Stromal cell of bone marrow (primary cell): ENCODE results near the gene C2orf66.

Experiments used
- DNase-seq: peaks from one replicate; pipeline ENCODE4 v3.0.0-alpha.2; 2012; ENCODE audit warnings: low read depth

The C2orf66 gene

DNA sequence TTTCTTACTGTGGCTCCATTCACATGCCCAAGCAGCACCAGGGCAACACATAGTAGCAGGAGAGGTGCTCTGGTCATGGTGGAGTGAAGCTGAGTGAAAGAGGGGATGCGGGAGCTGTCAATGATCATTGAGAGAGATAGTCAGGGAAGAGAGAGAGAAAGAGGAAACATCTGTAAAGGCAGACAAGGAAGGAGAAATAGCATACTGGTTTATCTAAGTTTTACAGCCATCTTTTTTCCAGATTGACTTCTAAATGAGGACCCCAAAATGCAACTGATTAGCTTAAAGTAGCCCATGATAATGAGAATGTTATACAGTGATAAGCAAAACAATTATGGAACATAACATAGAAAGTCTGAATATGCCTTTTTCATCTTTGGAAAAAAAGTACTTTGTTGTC, at the start of gene C2orf66:
TSS of gene C2orf66 (minus strand) at position 96 of the 400 bp plus-strand sequence. CDS start at position 77, 19 bp downstream.
- no peak for DNase-seq

DNA sequence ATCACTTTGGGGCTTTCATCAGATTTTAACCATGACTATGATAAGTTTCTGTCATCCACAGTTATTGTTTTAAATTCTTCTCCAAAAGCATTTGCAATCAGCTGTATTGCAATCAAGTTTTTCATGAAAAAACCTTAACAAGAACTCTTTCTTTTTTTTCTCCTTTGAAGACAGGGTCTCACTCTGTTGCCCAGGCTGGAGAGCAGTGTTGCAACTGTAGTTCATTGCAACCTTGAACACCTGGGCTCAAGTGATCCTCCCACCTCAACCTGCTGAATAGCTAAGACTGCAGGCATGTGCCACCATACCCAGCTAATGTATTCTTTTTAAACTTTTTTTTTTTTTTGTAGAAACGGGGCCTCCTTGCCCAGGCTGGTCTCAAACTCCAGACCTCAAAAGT, 45.5 kb upstream of the C2orf66 start:
- DNase-seq: no peak

DNA sequence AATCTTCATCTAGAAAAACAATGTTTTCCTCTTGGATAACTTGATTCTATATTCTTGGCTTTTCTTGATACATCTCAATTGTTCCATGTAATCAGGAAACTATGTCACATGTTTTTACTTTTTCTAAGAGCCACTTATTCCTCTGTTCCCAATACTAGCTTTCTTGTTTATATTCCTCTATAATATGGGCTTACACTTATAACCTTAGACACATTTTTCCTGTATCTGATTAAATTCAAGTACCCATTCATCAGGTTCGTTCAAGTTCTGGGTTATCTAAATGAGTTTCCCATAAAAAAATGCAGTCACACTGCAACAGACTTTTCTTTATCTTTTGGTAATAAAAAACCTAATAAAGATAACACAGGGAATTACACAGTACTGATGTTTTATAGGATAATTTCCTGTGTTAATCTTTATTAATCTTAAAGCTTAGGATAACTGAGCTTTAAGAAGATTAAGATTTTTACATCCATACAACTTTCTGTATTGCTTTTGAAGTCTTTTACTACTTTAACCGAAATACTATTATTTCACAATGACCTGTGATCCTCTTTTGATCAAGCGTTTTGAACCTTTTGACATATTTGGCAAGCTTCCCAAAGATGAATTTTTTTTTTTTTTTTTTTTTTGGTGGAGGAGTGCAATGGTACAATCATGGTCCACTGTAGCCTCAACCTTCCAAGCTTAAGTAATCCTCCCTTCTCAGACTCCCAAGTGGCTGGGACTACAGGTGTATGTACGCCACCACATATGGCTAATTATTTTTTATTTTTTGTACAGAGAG, 44.3 kb upstream of the C2orf66 start:
- DNase-seq: no peak

DNA sequence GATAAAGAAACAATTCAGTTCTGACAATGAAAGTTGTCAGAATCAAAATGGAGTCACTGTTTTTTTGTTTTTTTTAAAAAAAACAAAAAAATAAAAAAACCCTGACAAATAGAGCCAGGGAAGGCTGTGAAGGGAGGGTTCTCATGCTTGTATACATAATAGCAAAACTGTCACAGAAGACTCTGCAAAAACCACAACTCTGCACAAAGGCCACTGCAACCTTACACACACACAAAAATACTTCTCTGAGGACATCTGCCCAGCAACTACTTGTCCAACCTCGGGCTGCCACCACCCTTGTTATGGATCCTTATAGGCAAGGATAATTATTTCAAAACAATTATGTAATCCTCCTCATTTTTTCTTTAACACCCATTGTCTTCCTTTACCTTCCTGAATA, 41.9 kb upstream of the C2orf66 start:
- no peak for DNase-seq

DNA sequence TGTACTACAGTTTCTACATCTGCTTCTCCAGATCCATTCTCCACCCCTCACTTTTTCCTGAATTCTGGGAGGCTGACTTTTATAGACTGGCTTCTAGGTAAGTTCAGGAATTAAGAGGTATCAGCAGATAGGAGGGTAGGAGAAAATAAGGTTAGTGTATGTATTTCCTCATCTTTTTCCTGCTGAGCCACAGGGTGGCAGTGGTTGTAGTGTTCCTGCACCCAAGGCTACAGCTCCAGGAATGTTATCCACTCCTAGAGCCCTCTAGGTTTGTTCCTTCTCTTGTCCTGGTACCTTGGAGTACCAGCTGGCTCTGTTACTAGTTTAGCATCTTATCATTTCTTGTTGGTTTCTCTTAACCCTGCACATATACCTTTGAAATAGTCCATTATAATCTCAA, 40.7 kb upstream of the C2orf66 start:
- peak; percentile 19 for DNase-seq

DNA sequence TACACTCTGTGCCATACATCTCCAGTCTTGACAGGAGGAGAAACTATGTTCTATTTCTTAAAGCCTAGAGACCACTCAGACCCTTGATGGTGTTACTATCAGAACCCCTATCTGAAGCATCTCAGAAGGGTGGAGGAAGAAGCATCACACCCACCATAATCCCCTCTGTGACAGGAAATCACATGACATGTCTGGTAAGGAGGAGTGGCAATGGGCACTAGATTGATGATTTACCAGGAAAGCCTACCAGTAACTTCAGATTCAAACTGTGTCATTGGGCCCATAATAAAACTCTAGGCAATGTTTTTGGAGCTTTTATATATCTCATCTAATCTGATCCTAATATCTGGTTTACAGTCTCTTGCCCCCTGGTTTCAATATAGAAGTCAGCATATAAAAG, 37.1 kb upstream of the C2orf66 start:
- DNase-seq: no peak

DNA sequence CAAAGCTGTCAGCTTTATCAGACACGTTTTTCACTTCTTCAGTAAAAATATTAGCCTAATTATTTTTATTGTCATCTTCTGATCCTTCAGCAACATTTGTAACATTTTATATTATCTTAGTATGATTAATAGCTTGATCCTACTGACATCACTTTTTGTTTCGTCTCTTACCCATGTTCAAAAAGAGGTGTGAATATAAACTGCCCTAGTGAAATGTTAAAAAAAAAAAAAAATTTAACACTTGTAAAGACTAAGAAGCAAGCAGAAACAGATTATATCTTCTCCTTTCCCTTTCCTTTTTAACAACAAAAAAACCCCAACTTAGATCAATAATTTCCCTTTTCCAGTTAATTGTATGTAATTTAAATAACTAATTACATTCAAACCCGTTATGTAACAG, 36.2 kb upstream of the C2orf66 start:
- no peak for DNase-seq

DNA sequence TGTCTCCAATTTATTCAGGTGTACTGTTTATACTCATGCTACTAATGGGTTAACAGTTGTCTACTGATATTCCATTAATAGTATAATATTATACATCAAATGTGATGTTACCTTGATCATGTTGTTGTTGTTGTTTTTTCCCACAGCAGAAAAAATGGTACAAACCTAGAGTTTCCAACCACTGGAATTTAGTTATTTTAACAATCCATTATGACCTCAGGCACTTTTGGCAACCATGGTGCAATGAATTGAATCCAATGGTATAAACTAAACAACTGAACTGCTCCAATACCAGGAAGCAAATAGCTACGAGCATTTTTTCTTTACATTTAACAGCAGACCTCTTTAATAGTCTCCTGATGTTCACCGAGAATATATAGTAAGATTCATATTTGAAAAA, 31.0 kb upstream of the C2orf66 start:
- DNase-seq: no peak

DNA sequence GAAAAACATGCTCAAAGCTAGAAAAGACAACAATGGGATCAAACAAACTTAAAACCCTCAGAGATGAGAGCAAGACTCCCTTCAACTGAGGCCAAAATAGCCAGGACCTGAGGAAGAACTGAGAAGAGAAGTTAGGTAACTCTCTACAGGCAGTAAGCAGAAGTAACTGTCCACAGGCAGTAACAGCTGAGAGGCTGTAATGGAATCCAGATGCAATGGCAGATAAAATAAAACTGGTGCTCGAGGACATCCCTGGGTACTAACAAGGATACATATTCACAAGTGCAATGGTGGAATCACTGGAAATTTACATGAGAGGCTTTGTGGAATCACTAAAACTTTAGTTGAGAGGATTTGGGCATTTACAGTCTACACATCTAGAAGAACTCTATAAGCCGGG, 30.4 kb upstream of the C2orf66 start:
- DNase-seq: no peak

DNA sequence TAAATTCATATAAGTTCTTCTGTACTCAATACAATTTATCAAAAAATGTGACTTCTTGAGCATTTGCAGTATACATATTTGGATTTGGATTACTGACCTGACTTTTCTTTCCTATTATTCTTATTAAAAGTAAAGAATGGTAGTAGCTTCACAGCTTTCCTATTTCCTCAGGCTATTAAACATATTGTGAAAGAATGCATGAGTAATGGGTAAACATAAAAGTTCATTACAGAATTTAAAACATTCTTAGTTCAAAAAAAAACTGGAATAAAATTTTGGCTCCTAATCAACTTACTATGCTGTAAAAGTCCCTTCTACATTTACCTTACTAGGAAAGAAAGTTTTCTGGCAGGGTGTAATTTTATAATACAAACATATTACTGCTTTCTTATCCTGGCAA, 27.3 kb upstream of the C2orf66 start:
- DNase-seq: no peak

DNA sequence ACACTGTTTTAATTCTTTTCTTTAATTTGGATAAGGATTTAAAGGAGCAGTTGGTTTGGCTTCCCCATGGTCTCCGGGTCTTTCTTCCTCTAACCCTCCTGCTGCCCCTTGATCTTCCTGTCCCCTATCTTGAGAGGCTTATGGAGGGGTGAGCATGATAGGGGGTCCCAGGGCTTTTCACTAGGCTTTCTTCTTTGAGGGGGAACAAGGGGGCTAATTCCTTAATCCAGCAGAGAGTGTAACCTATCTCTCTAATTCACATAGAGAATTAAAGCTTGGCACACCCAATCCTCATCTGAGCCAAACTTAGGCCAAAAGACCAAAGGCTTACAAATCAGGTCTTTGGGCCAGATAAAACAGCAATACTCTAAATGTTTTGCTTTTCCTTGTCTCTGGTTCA, 21.5 kb upstream of the C2orf66 start:
- DNase-seq: no peak

DNA sequence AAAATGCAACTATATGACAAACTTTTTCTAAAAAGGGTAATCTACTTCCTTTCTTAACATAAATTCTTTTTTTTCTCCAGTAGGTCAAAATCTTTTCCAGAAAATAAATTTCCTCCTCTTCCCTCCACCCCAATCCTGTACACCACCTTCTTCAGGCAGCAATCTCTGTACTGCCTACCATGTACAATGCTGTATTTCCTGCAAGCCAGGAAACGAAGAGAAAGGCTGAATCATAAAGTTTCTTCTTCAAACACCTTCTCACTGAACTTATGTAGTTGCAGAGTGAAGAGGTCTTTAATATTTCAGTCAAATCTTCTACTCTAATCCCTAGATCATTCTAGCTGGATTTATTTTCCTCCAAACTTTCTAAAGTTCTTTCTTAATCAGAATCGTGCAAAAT, 18.2 kb upstream of the C2orf66 start:
- DNase-seq: no peak

DNA sequence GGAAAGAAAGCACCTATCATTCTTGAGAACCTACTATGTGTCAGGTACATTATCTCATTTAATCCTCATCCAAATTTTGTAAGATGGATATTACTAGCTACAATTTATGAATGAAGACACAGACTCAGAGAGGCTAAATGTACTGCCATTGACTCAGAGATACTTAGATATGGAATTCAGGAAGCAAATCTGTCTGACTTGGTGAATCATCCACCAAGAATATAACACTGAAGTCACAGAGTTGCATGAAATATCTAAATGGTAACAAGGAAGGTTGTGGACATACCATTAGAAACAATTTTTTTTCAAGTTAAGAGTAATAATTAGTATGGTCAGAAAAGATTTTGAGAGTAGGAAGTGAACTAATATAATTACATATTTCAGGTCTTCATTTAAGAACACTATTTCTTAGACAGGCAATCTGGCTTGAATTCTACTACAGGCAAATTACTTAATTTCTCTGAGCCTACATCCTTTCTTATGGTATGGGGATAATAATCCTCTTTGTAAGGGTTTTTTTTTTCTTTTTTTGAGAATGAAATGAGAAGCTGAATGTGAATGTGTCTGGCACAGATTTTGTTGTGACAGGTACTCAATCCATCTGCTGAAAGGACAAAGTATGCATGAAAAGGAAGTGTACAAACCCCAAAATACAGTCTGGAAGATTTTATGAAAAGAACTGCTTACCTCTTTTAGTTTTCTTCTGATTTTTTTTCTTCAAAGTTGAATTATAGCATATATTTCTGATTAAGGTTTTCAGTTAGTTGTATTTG, 14.8 kb upstream of the C2orf66 start:
- no peak for DNase-seq

DNA sequence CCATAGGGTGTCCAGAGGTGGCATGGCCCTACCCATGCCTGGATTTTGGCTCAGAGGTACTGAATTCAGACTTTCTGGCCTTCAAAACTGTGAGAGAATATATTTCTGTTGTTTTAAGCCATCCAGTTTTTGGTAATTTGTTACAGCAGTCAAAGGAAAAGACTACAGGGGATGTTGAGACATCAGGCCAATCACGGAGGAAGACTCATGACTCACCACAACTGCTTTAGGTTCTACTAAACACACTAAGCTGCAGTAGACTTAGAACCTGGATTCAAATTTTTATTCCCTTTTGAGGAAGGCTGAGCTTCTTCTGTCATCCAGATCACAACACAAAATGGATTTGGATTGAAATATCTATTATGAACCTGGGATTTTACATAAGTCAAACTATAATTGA, 12.0 kb upstream of the C2orf66 start:
- no peak for DNase-seq

DNA sequence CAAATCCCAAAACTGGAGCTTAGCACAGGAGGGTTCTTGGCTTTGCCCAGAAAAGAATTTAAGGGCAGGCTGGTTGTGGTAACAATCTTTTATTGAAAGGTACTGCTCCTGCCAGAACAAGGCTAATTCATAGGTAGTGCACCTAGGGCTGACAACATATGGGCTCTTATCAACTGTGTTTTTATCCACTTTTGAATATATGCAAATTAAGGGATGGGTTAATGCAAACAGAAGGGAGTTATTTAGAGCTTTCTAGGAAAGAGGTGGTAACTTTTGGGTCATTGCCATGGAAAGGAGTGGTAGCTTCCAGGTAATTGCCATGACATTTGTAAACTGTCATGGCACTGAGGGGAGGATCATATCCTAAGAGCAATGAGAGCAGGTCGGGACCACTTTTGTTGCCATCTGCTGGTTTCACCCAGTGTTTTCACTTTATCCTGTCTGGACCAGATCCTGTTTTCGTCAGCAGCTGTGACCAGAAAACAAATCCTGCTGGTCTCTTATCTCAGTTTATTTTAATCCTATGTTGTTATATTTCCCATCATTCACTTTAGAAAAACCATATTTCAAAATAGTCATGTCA, 981 bp downstream of the C2orf66 start:
- DNase-seq: no peak

DNA sequence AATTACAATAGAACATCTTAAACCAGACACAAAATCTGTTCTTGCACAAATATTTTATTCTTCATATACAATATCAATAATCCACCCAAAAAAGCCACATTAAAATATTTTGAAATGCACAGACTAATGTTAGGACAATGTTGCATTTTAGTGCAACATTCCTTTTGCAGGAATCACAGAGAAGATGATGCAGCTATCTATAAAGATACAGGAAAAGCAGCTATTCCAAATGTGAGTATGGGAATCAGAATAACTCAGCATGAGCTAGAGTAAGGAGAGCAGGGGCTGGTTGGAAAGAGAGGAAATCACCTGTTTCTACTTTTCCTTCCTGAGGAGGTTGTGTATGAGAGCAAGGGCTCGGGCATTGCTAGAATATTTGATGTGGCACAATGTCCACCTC, 4.8 kb downstream of the C2orf66 start:
- DNase-seq: no peak

DNA sequence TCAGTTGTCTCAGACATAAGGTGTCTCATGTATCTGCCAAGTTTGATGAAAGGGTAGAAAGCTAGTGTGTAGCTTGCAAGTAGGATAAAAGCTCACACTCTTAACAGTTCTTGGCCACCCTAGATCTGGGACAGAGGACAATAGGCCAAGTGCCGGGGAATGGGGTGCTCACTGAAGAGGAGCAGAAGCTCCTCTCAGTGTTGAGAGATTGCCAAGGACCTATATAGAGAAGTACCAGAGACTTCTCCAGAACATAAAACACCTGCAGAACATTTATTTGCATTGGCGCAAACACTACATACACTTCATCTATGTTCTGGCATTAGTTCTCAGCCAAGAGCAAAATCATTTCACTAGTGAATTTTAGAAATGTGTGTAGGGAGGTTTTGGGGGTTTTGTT, 6.8 kb downstream of the C2orf66 start:
- no peak for DNase-seq

DNA sequence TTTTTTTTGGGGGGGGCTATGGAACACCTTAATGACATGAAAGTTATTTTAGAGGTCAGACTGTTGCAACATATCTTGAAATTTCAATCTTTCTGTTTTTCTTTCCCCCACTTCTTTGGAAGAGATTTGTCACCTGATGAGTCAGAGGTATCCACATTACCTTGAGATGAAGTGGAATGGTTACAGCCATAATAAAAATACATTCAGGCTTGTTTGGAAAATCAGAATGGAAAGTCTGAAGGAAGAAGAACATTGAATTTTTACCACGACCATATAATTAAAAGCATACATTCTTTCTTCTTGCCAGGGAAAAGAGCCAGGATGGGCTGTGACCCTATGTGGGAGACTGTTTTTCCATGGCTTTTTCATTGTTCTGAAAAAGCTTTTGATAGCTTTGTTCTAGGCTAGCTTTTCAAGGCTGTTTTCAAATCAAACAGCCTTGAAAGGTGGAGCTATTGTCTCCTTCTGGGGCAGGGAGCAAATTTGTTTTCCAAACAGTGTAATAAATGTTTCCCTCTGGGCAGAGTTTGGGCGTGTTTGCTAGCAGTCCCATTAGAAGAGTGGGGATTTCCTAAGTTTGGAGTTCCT, 7.4 kb downstream of the C2orf66 start:
- no peak for DNase-seq

DNA sequence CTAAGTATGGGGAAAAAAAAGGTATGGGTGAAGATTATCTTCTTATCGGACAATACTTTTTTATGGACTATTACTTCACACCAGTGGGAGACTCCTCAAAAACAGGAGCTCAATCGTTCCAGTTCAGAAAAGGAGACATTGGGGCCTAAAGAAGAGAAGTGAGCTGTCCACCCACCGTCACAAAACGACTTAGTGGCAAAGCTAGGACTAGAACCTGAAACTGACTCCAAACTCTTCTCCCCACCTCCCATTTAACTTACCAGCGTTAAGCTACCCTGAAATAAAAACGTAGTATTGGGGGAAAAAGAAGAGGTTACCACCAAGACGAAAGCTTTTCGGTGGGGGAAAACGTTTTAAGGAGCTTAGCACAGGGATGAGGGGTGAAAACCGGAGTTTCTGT, 10.2 kb downstream of the C2orf66 start:
- no peak for DNase-seq

DNA sequence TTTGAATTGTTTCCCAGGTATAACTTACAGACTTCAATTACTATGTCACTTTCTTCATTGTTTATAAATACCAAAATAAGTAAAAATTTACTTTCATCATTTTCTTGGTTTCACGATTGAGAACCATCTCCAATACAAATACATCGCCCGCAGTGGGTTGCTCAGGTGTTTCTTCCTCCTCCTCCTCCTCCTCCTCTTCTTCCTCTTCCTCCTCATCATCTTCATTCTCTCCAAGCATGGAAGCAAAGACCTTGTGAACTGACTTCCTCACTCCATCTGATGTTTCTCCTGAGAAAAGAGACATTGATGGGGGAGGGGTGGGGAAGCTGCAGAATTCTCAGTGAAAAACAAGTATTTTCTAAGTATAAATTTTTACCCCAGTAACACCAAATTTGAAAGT, 16.3 kb downstream of the C2orf66 start:
- no peak for DNase-seq

DNA sequence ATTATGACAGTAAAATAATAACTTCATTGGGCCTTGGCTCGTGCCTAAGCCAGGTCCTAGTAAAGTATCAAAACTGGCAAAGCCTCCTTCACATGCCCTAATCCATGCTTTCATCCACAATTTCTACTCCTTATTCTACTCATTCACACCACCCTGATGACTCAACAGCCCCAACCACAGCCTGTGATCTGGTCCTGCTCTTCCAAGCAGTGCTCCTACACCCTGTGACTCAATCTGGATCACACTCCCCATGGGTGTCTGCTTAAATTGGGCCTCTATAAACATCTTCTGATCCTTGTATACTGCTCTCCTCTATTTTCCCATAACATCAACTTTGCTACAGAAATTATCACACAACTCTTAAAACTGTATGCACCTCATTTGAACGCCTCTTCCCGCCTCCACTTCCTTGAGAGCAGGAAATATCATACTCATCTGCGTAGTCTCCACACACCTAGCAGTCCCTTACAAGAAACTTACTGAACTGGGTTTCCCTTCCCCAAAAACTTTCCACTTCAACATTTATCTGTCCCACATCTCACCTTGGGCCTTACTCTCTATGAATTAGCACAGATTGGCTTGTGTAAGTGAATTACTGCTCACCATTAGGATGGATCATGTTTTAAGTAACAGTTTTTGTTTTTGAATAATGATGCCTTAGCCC, 25.6 kb downstream of the C2orf66 start:
- peak; percentile 84 for DNase-seq

DNA sequence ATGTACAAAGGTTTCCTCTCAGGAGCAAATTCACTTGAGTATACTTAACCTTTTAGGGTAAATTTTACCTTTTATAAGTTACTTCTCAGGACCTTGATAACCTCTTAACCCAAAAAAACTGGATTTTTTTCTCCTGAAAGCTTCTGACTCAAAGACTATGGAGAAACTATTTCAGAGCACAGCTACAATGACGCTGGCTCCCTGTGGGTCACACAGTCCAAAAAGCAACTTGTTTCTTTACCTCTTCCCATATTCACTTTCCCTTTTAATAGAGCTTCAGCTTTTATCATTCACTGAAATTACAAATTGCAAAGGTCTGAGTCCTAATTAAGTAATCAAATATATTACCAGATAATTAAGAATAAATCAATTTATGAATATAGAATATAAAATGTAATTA, 42.1 kb downstream of the C2orf66 start:
- DNase-seq: no peak

DNA sequence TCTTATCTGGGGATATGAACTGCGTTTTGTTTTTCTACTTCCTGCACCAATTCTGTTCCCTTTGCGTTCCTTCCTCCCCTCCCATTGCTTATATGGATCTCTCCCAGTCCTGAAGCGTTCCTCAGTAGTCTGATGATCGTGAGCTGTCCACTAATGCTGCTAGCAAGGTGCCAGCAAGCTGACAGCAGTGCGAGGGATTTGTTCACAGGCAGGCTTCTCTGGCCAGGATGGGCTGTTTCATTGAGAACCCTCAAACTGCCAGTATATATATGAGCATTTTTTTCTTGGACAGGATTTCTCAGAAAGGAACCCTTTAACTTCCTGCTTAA, 49.8 kb downstream of the C2orf66 start:
- no peak for DNase-seq
